H9 (cell line): ENCODE results near the gene OR2AG2. TPM values are rescaled to one million over a fixed set of nuclear protein-coding genes. Genes with fewer than 3 reads are reported as not detected.

Experiments used
- DNase-seq: peaks from one replicate; pipeline ENCODE4 v3.0.0-alpha.2; 2017
- H2AFZ ChIP-seq: one replicate; pipeline ENCODE4 v1.6.1; 2013; ENCODE audit warnings: mild to moderate bottlenecking, low read length, control low read depth, moderate library complexity
- H2AK5ac ChIP-seq: 2 replicates; pipeline ENCODE4 v1.6.1; 2013; ENCODE audit warnings: low read length, control low read depth, mixed read lengths; ENCODE audit not compliant: insufficient read length
- H2BK120ac ChIP-seq: one replicate; pipeline ENCODE4 v1.6.1; 2013; ENCODE audit warnings: low read depth, mild to moderate bottlenecking, low read length, control low read depth, inconsistent platforms; ENCODE audit not compliant: poor library complexity, severe bottlenecking
- H2BK12ac ChIP-seq: 2 replicates; pipeline ENCODE4 v1.6.1; 2013; ENCODE audit warnings: low read length, control low read depth, mixed read lengths, low read depth; ENCODE audit not compliant: insufficient read length
- H2BK15ac ChIP-seq: 2 replicates; pipeline ENCODE4 v1.6.1; 2013; ENCODE audit warnings: low read depth, low read length, control low read depth
- H2BK20ac ChIP-seq: one replicate; pipeline ENCODE4 v1.6.1; 2013; ENCODE audit warnings: low read depth, mild to moderate bottlenecking, low read length, control low read depth, inconsistent platforms; ENCODE audit not compliant: poor library complexity, severe bottlenecking
- H2BK5ac ChIP-seq: 2 replicates; pipeline ENCODE4 v1.6.1; 2013; ENCODE audit warnings: low read length, control low read depth, mixed read lengths; ENCODE audit not compliant: insufficient read length
- H3K14ac ChIP-seq: 2 replicates; pipeline ENCODE4 v1.6.1; 2013; ENCODE audit warnings: low read length, control low read depth; ENCODE audit not compliant: insufficient read depth
- H3K18ac ChIP-seq: 2 replicates; pipeline ENCODE4 v1.6.1; 2013; ENCODE audit warnings: low read depth, mild to moderate bottlenecking, mixed read lengths, low read length, control low read depth; ENCODE audit not compliant: insufficient read length
- H3K23ac ChIP-seq: 2 replicates; pipeline ENCODE4 v1.6.1; 2013; ENCODE audit warnings: low read length, control low read depth, mixed read lengths, low read depth; ENCODE audit not compliant: insufficient read length
- H3K23me2 ChIP-seq: 2 replicates; pipeline ENCODE4 v1.6.1; 2013; ENCODE audit warnings: low read depth, mild to moderate bottlenecking, mixed read lengths, low read length, control low read depth; ENCODE audit not compliant: insufficient read length, poor library complexity, severe bottlenecking
- H3K27ac ChIP-seq: 2 replicates; pipeline ENCODE4 v1.5.1; 2013; ENCODE audit warnings: low read length, control low read depth, mixed read lengths, low read depth; ENCODE audit not compliant: insufficient read length
- H3K27me3 ChIP-seq: 2 replicates; pipeline ENCODE4 v1.6.1; 2013; ENCODE audit warnings: low read length, control low read depth, inconsistent platforms; ENCODE audit not compliant: insufficient read depth
- H3K4ac ChIP-seq: 2 replicates; pipeline ENCODE4 v1.6.1; 2013; ENCODE audit warnings: low read depth, mild to moderate bottlenecking, control low read depth, inconsistent platforms, low read length, moderate library complexity
- H3K4me1 ChIP-seq: 2 replicates; pipeline ENCODE4 v1.6.1; 2013; ENCODE audit warnings: low read length, control low read depth, inconsistent platforms; ENCODE audit not compliant: insufficient read depth
- H3K4me2 ChIP-seq: 2 replicates; pipeline ENCODE4 v1.6.1; 2013; ENCODE audit warnings: low read length, control low read depth, mixed read lengths; ENCODE audit not compliant: insufficient read length, insufficient read depth
- H3K56ac ChIP-seq: 2 replicates; pipeline ENCODE4 v1.6.1; 2013; ENCODE audit warnings: low read depth, mild to moderate bottlenecking, mixed read lengths, low read length, control low read depth; ENCODE audit not compliant: insufficient read length
- H3K79me1 ChIP-seq: 2 replicates; pipeline ENCODE4 v1.6.1; 2013; ENCODE audit warnings: low read depth, mild to moderate bottlenecking, moderate library complexity, low read length, control low read depth, inconsistent platforms; ENCODE audit not compliant: insufficient read depth, poor library complexity, severe bottlenecking
- H3K79me2 ChIP-seq: 2 replicates; pipeline ENCODE4 v1.6.1; 2013; ENCODE audit warnings: low read length, control low read depth, inconsistent platforms; ENCODE audit not compliant: insufficient read depth
- H3K9ac ChIP-seq: 2 replicates; pipeline ENCODE4 v1.6.1; 2013; ENCODE audit warnings: low read length, control low read depth, mixed read lengths; ENCODE audit not compliant: insufficient read length; ENCODE audit errors: extremely low read depth
- H3K9me3 ChIP-seq: one replicate; pipeline ENCODE4 v1.6.1; 2013; ENCODE audit warnings: low read depth, low read length, inconsistent platforms; ENCODE audit not compliant: control insufficient read depth
- H3T11ph ChIP-seq: one replicate; pipeline ENCODE4 v1.6.1; 2013; ENCODE audit warnings: mild to moderate bottlenecking, low read length, control low read depth, inconsistent platforms
- H4K20me1 ChIP-seq: one replicate; pipeline ENCODE4 v1.6.1; 2013; ENCODE audit not compliant: control insufficient read depth, insufficient read length, insufficient read depth
- H4K5ac ChIP-seq: 2 replicates; pipeline ENCODE4 v1.6.1; 2013; ENCODE audit warnings: low read depth, mild to moderate bottlenecking, mixed read lengths, low read length, control low read depth; ENCODE audit not compliant: insufficient read length
- H4K8ac ChIP-seq: replicated peaks from 2 replicates; pipeline ENCODE4 v1.6.1; 2013; ENCODE audit warnings: low read length, control low read depth, mixed read lengths, low read depth; ENCODE audit not compliant: insufficient read length
- H4K91ac ChIP-seq: 2 replicates; pipeline ENCODE4 v1.6.1; 2013; ENCODE audit warnings: low read depth, mild to moderate bottlenecking, moderate library complexity, mixed read lengths, low read length, control low read depth; ENCODE audit not compliant: insufficient read length
- H3K27ac Mint-ChIP-seq, 3 experiments: 2 replicates in 2 of 3; 3 replicates in 1 of 3; pipeline ENCODE4 v1.8.0; 2020 to 2021; ENCODE audit warnings: mixed read lengths in 3 of 3, mild to moderate bottlenecking in 1 of 3, moderate library complexity in 1 of 3
- H3K27me3 Mint-ChIP-seq: 2 replicates; pipeline ENCODE4 v1.8.0; 2021; ENCODE audit warnings: low read depth, mild to moderate bottlenecking, moderate library complexity, mixed read lengths
- H3K36me3 Mint-ChIP-seq, 3 experiments: 2 replicates in 2 of 3; 3 replicates in 1 of 3; pipeline ENCODE4 v1.8.0; 2020 to 2021; ENCODE audit warnings: low read depth in 3 of 3, mixed read lengths in 3 of 3; ENCODE audit not compliant: insufficient read depth in 1 of 3
- H3K4me1 Mint-ChIP-seq, 2 experiments: 2 replicates each; pipeline ENCODE4 v1.8.0; 2020; ENCODE audit warnings: mixed read lengths in 2 of 2
- H3K4me3 Mint-ChIP-seq, 2 experiments: 2 replicates in 1 of 2; 3 replicates in 1 of 2; pipeline ENCODE4 v1.8.0; 2020 to 2021; ENCODE audit warnings: mild to moderate bottlenecking in 2 of 2, mixed read lengths in 2 of 2, moderate library complexity in 1 of 2
- H3K9me3 Mint-ChIP-seq, 2 experiments: 2 replicates in 1 of 2; 3 replicates in 1 of 2; pipeline ENCODE4 v1.8.0; 2020; ENCODE audit warnings: mild to moderate bottlenecking in 2 of 2, mixed read lengths in 2 of 2, moderate library complexity in 1 of 2
- WGBS: extraction: QIAGEN DNeasy Blood & Tissue Kit; methylation state at CpG from one replicate; pipeline ENCODE4 v1.1.7; 2013; ENCODE audit warnings: missing lambda C conversion rate, low lambda C conversion rate, mixed read lengths; ENCODE audit not compliant: insufficient read length; ENCODE audit errors: extremely low coverage; 5-methylcytosine and 5-hydroxymethylcytosine counted together
- total RNA-seq: library from RNA; stranded (reverse); gene quantifications from 2 replicates; pipeline ENCODE4 v1.2.1, GENCODE V29; 2021
- TF ChIP-seq, protein P1 (sequence below): fragments of 200-600 bp; sonication (generic); conservative IDR thresholded peaks from 3 replicates; pipeline ENCODE4 v1.8.0; 2021; ENCODE audit warnings: antibody characterized with exemption, mild to moderate bottlenecking

OR2AG2 gene
- total RNA-seq, 1 experiment from 2014 or later, result 0.33 TPM

GRCh38 chr11:6745465-6746015, 26.2 kb downstream of the OR2AG2 start:
- Histone ChIP-seq H3K27me3 (no peaks in the 10 kb centered on the region), H2BK15ac (no peak overlapping the region), H4K91ac (no peak overlapping the region), H2BK12ac (no peak overlapping the region), H3K79me1 (no peaks in the 10 kb centered on the region), H3K27ac (no peak overlapping the region), H4K5ac (no peak overlapping the region), H2BK120ac (no peak overlapping the region), H3T11ph (no peak overlapping the region), H3K79me2 (no peaks in the 10 kb centered on the region), H2AFZ (no peak overlapping the region), H3K4me2 (no peak overlapping the region), H3K9ac (no peak overlapping the region), H3K56ac (no peak overlapping the region), H3K23me2 (no peaks in the 10 kb centered on the region), H2BK5ac (no peak overlapping the region), H3K14ac (no peak overlapping the region), H3K4me1 (no peaks in the 10 kb centered on the region), H4K8ac (no peak overlapping the region), H3K4ac (no peak overlapping the region), H3K18ac (no peak overlapping the region), H2BK20ac (no peak overlapping the region), H2AK5ac (no peak overlapping the region), H3K23ac (no peak overlapping the region), H3K9me3 (no peaks in the 10 kb centered on the region), H4K20me1 (no peaks in the 10 kb centered on the region)
- Mint-ChIP-seq H3K4me1 (no peaks in the 10 kb centered on the region), H3K4me3 (no peak overlapping the region), H3K27me3 (no peaks in the 10 kb centered on the region), H3K9me3 (no peaks in the 10 kb centered on the region; a peak in 1 of 5 replicates), H3K27ac (no peak overlapping the region), H3K36me3 (no peaks in the 10 kb centered on the region)
- no peak for DNase-seq
- TF ChIP-seq, protein P1, sequence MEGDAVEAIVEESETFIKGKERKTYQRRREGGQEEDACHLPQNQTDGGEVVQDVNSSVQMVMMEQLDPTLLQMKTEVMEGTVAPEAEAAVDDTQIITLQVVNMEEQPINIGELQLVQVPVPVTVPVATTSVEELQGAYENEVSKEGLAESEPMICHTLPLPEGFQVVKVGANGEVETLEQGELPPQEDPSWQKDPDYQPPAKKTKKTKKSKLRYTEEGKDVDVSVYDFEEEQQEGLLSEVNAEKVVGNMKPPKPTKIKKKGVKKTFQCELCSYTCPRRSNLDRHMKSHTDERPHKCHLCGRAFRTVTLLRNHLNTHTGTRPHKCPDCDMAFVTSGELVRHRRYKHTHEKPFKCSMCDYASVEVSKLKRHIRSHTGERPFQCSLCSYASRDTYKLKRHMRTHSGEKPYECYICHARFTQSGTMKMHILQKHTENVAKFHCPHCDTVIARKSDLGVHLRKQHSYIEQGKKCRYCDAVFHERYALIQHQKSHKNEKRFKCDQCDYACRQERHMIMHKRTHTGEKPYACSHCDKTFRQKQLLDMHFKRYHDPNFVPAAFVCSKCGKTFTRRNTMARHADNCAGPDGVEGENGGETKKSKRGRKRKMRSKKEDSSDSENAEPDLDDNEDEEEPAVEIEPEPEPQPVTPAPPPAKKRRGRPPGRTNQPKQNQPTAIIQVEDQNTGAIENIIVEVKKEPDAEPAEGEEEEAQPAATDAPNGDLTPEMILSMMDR, result no peak
- no CpG with 5 or more reads among the region's 2 CpGs for whole genome bisulfite sequencing
